ENCODE data around the gene TMEM178B.

The TMEM178B gene

DNA sequence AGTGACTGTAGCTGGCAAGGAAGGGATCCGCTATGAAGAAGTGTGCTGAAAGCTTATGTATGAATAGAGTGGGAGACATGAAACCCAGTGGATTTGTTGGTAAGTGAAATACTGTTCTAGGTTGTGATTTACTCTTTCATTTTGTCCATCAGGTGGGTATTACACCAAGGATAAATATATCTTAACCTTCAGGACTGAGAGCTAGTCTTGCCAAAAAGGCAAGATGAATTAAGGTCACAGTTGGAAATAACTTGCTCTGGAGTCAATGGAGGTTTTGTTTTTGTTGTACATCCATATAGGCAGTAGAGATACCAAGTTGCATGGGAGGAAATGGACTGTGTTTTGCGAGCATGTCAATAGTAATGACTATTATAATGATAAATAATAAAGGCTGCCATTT lies 190.6 kb downstream of the TMEM178B start:
- no peak for DNase-seq (ENCODE audit: low read depth)

DNA sequence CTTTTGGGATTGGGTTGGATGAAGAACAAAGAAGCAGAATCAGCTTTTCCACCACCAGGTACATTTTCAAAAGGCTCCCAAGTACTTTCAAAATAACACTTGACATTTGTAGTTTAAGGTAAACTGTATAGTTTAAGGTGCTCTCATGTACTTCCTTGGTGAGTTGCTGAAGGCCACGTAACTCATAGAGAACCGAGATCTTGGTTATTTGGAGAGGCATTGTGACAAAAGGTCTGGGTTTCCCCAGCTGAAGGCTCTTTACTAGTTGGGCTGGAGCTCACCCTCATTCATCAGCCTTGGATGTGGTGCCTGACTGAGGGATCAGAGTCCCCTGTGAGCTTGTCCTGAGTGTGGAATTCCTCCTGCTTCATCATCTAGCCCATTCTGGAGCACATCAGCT lies 191.8 kb downstream of the TMEM178B start:
- no peak for DNase-seq (ENCODE audit: low read depth)

DNA sequence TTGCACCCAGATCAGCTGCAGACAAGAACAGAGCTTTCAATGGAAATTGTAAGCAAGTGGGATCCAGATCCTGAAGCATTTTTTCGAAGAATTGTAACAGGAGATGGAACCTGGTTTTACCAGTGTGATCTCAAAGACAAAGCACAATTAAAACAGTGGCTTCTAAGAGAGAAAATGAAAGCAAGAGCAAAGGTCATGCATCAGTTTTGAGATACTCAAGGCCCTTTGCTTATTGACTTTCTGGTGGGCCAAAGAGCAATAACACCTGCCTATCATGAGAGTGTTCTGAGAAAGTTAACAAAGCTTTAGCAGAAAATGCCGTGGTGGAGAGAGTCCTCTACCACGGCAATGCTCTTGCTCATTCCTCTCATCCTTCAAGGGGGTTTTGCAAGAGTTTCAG lies 194.8 kb downstream of the TMEM178B start:
- no peak for DNase-seq (ENCODE audit: low read depth)

DNA sequence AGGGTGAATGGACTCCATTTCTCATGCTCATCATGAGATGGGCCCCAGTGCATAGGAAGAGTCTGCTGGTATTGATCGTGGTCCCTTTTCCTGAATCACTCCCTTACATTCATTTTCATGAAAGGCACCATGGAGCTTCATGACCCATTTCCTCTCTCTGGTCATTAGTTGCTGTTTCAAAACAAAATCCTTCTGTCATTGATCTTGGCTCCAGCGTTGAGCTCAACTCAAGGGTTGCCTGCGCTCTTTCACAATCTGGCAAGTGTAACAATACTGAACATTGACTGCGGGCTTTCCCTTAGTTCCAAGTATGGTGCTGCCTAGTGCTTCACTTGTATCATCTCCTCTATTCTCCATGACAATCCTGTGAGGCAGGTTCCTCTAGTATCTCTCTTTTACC lies 197.6 kb downstream of the TMEM178B start:
- DNase-seq (ENCODE audit: low read depth), result no peak

DNA sequence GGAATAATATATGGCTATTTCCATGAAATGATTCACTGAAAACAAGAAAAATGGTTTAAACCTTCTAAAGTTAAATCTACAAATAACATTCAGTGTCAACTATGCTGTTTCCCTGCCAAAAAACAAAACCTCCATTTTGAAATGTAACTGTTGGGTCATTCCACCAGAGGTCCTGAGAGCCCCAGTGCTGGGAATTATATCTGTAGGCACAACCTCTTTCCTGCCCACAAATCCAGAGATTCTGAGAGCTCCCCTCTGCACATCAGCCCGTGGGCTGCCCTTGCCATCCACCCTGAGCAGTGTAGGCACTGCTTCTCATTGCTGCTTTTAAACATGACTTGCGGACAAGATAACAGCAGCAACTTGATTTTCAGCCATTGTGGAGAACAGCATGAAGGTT lies 198.6 kb downstream of the TMEM178B start:
- DNase-seq (ENCODE audit: low read depth), result no peak

DNA sequence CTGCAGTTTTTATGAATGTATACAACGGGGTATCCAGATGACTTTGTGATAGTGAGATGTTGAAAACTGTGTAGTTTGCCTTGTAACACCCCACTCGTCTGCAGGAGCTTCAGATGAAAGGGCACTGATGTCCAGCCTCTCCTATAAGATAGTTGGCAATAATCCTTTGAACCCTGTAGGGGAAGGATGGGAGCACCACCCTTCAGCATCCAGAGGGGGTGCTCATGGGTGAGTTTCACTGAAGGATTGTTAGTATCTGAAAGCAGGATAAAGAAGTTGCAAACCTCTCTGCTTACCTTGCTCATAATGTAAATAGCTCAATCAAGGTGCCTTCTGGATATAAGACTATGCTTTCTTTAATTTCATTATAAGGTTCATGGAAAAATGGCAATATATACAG lies 201.5 kb downstream of the TMEM178B start:
- DNase-seq (ENCODE audit: low read depth), result no peak

DNA sequence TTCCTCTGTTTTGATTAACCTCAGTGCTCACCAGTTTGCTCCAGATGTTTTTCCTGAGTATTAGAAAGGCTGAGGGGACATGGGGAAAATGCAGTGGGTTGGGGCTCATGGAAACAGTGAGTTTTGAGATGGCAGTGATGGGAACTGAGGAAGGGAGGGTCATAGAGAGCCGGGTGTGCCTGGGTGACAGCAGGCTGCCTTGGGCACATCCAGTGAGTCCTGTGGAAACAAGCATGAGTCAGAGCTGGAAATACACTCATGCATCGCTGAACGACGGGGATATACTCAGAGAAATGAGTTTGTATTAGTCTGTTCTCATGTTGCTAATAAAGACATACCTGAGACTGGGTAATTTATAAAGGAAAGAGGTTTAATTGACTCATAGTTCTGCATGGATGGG lies 202.2 kb downstream of the TMEM178B start:
- DNase-seq (ENCODE audit: low read depth), result no peak

DNA sequence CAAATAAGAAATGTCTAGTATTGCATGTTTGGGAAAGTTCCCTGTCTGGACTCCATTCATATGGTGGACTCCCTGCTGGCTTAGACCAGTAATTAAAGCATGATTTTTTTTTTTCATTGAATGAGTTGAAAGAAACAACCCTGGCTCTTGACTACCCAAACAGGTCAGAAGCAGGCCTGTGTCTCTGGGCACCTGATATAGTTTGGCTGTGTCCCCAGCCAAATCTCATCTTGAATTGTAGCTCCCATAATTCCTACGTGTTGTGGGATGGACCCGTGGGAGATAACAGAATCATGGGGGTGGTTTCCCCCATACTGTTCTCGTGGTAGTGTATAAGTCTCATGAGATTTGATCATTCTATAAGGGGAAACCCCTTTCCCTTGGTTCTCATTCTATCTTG lies 206.2 kb downstream of the TMEM178B start:
- no peak for DNase-seq (ENCODE audit: low read depth)

DNA sequence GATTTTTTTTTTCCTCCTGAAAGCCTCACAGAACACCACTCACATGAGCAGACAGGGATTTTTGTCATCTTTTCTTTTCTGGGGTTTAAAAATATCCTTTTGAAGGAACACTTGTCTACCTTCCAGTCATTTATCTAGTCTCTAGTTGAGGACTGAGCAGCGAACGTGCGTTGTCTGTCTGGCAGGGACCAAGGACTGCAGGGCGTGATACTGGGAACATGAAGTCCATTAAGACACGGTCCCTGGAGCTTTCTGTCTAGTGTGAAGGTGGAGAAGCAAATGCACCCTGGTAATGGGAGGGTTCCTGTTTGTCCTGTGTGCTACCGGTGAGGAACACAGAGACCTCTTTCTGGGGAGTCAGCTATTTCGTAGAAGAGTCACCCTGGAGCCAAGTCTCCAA lies 207.4 kb downstream of the TMEM178B start:
- DNase-seq (ENCODE audit: low read depth), result no peak

DNA sequence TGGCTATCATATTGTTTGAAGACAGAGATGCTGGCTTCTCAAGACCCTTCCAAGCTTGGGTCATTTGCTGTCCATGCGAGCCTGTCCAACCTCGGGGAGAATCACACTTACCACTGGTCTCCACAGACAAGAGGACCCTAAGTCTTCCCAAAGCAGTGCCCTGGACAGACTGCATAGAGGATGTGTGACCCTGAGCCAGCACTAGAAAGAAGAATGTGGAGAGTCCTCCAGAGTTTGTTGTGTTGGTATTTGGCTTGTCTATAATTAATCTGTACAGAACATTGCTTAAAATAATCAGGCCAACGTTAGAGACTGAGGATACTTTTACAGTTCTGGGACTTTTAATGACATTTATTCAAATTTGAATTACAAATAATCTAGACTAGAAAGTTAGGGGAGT lies 212.7 kb downstream of the TMEM178B start:
- no peak for DNase-seq (ENCODE audit: low read depth)

DNA sequence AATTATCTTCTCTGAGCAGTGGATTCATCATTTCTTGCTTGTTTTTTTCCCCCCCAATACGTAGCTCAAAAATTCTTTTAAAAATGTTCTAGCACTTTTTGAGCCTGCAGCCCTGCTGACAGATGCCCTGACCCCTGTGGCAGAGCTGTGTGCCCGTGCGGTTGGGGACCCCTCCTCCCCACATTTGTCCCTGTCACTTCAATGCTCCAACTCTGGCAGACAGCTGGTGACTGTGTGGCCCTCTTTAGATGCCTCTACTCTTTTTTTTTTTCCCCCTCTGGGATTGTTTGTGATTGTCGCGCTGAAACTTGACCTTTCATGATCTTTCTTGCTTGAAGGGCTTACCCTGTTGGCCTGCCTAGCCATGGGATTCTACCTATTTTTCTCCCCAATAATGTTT lies 214.1 kb downstream of the TMEM178B start:
- no peak for DNase-seq (ENCODE audit: low read depth)

DNA sequence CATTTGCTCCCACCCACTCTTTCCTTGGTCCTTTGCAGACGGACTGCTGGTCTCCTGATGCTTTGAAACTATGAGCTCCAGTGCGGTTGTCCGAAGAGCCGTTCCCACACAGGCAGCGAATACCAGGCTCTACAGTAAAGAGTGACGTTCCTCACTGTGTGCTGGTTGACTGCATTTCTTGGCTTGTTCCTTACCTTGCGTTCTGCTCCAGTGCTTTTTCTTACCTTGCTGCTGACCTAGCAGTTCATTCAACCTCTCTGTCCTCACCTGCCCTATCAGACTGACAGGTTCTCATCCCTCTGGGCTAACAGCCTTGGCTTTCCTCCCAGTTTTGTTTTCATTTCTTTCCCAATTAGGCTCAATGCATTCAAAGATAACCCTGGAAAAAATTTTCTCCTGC lies 214.8 kb downstream of the TMEM178B start:
- DNase-seq (ENCODE audit: low read depth), result no peak

DNA sequence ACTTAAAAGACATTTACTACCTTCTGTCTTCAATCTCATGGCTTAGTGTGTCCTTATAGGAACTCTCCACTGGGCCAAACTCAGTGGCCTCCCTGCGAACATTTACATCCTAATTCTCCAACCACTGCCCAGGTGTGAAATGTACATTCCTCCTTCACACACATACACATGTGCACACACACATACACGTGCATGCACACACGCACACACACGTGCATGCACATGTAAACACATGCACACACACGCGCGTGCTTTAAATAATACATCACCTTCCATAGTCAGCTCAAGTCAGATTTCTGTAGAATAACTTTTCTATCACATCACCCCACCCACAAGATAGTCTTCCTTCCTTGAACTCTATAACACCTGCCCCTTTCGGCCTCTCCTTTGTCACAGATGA lies 216.5 kb downstream of the TMEM178B start:
- DNase-seq (ENCODE audit: low read depth), result no peak

DNA sequence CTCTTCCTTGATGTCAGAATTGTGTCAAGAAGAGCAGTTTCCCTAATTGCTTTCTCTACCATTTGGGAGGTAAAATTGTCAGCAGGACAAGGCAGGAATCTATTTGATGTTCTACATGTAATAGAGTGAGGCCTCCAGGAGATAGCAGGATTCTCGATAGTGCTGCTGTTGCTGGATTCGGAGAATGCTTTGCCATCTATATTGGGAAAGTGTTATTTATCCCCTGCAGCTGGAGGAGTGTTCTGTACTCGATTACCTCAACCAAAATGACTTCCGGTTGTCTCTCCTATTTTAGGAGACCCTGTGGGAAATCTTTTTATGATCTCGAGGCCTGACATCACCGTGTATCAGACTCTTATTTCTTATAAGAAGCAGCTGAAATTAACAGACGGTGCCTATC lies 217.1 kb downstream of the TMEM178B start:
- no peak for DNase-seq (ENCODE audit: low read depth)

DNA sequence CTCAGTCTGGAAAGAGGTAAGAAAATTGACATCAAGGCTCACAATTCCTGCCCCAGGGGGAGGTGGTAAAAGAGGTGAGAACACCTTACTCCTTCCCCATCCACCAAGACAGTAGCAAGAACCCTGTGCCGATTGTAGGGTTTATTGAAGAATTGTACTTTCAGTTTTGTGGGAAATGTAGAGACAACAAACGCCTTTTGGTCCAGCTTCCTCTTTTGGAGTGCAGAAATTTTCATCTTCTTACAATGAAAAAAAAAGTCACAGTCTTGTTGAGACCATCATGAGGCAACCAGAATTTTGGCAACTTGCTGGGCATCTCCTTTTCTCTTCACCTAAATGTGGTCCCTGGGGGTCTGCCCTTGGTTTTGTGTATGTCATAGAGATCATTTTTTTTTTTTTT lies 217.7 kb downstream of the TMEM178B start:
- DNase-seq (ENCODE audit: low read depth), result no peak

DNA sequence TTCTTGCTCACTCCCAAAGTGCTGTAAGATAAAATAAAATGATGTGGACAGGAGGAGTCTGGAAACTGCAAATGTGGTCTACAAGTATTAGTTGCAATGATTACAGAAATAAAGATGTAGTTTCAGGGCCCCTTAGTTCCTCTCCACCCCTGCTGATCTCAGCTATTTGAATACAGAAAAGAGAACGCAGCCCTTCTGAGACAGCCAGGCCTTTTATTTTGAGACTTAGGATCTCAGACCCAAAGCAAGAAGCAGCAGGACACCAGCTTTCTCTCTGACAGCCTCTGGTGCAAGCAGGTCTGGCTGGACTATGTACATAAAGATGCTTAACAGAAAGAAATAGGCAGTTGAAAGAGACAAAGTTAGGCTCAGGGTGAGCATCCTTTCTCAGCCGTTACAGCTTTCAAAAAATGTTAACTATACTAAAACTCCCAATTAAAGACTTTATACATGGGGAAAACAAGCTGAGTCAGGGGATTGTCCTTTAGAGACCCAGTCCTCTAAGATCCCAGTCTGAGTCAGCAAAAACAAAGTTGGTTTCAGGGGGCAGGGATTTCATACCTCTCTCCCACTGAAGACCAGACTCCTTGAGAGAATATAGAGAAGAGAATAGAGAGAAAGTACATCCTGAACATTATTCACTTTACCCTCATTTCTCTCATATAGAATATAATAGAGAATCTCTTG lies 220.4 kb downstream of the TMEM178B start:
- no peak for DNase-seq (ENCODE audit: low read depth)

DNA sequence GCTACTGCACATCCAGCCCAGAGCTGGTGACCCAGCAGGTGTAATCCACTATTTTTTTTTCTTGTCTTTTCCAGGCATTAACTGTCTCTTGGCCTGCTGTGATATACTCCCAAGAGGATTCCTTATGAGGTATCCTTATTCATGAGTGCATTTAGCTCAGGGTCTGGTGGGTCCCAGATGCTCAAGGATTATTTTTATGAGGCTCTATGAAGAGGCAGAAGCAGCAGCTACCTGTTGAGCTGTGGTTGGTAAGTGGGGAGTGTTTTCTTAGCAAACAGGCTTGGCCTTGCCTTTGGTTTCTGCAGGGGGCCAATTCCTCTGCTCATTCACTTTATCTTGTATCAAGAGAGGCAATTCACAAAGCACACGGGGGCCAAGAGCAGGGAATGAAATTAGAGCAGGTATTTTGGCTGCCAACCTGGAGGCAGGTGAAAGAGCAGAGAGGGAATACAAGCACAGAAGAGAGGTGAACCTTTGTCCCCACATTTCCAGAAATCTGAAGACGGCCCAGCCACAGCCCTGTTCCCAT lies 221.6 kb downstream of the TMEM178B start:
- DNase-seq (ENCODE audit: low read depth), result no peak

DNA sequence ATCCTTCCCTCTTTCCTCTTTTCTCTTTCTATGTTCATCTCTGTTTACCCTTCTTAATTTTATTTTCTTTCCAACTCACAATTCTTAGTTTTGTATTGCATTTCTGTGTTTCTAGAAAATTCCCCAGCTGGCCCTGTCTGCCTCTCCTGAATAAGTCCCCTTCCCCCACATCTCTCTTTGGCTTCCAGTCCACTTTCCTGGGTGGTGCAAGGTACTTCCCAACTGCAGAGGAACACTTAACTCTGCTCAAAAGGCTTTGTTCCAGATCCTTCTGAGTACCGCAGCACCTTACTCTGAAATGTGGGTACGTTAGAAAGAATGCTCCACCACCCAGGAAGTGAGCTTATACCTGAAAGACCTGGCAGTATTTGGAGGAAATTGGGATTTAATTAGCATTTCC lies 227.0 kb downstream of the TMEM178B start:
- DNase-seq (ENCODE audit: low read depth), result no peak

DNA sequence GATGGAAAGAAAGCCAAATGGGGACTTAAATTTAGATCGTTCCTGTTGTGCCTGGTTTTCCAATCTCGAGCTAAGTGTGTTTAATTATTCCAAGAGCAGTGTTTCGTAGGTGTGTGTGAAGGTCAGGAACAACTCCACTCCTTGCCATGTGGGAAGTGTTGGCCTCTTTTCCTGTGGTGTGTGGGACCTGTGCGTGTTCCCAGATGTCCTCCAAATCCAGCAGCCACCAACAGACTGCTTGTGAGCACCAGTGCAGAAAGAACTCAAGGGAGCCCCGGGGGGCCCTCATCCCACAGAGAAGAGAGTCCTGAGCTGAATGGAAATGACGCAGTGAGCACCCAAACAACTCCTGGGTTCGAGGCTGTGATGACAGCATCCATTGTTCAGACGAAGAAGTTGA lies 227.7 kb downstream of the TMEM178B start:
- no peak for DNase-seq (ENCODE audit: low read depth)

DNA sequence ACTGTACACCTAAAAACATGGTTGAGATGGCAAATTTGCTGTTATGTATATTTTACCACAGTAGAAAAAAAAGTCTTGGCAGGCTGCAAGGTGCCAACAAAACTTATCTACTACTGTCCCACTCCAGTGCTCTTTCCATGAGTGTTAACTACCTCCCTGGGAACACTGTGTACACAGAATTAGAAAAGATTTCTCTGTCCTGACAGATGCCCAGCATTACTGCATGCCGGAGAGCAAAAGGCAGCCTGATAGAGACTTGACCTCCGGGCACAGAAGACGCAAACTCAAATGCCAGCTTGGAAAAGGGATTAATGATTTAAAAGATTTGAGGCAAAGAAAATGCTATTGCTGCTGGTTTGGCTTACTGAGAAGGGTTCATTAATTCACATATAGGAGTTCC lies 228.8 kb downstream of the TMEM178B start:
- DNase-seq (ENCODE audit: low read depth), result no peak

DNA sequence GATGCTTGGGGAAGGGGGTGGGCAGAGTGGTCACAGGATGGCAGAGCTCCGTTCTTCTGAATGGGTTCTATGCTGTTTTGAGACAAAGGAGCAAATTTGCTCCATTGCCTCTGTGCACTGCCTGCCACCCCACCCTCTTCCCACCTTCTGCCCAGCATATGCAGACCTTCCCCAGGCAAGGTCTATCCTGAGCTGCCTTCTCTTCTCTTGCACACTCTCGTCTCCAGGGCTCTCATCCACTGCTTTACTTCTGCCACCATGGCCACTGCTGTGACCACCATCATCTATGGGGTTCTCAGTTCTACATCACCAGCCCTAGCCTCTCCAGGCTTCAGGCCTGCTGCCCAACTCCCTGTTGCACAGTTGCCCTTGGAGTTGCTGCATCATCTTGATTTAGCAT lies 230.4 kb downstream of the TMEM178B start:
- DNase-seq (ENCODE audit: low read depth), result no peak

DNA sequence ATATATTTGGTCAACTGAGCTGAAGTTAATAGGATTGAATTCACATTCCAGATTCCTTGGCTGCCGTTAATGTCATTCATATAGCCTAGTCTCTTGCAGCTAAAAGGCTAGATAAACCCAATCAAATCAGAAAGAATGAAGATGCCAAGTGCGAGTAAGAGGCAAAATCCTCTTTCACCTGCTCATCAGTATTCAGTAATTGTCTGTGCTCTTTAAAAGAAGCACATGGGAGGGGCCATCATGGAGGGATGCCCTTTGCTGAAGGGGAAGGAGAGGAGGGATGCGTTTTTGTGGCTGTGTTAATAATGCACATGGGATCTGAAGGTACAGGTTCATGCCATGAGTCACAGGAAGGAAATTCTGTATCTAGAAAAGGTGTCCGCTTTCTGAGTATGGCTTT lies 232.2 kb downstream of the TMEM178B start:
- no peak for DNase-seq (ENCODE audit: low read depth)

DNA sequence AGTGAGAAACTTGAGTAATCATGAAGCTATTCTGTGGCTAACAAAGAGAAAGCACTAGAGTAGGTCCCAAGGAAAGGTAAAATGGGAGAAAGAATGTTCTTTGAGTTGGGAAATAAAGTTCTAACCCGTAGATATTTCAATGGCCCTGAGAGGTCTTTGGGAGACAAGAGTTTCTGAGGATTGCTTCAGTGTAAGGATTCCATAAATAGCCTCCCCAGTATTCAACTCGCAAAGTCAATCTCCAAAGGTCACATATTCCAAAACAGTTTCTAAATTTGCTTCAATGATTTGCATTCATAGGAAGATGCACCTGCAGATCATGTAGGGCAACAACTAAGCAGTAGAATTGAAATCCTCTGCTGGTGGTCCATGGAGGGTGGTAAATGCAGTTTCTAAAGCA lies 238.5 kb downstream of the TMEM178B start:
- no peak for DNase-seq (ENCODE audit: low read depth)

DNA sequence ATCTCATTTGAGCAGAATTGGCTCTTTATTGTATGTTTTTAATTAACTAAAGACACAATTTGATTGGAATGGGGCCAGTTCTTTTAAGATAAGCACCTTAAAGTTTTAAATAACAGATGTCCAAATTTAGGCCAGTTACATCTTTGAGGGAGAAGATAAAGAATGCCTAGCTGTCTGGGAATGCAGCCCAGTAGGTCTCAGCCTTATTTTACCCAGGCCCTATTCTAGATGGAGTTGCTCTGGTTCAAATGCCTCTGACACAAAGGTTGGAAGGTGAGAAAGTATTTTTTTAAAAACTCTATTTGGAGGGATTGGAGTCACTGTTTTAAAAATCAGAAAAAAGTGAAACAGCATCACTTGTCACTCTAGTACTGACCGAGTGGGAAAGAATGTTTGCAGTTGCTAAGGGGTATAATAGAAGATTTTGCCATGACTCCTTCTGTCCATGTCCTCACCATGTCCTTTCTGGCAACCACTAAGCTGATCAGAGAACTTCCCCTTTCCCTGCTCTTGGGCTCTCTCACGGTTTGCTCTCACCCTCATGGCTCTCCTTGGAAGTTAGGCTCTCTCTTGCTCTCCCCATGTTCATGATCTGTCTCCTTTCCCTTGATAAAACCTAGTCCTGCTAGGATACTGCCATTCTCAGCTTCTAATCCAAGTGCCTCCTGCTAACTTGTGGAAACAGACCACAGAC lies 239.1 kb downstream of the TMEM178B start:
- DNase-seq (ENCODE audit: low read depth), result no peak
